Endodermal cell (in vitro differentiated cells): ENCODE measurements around the gene PRLH. TPM values are rescaled to one million over a fixed set of nuclear protein-coding genes. Genes with fewer than 3 reads are reported as not detected.

ENCODE experiments used
- DNase-seq: peaks from one replicate; pipeline ENCODE4 v3.0.0-alpha.2; 2017
- H3K27ac ChIP-seq: 2 replicates; pipeline ENCODE4 v1.5.1; 2013; ENCODE audit warnings: mild to moderate bottlenecking, low read depth, low read length, moderate library complexity
- H3K27me3 ChIP-seq: 2 replicates; pipeline ENCODE4 v1.6.1; 2013; ENCODE audit warnings: mild to moderate bottlenecking, low read length, moderate library complexity; ENCODE audit not compliant: insufficient read depth, control insufficient read depth, poor library complexity, severe bottlenecking
- H3K36me3 ChIP-seq: 2 replicates; pipeline ENCODE4 v1.7.0; 2013; ENCODE audit warnings: mild to moderate bottlenecking, low read length, moderate library complexity; ENCODE audit not compliant: control insufficient read depth, insufficient read depth
- H3K4me1 ChIP-seq: one replicate; pipeline ENCODE4 v1.7.0; 2013; ENCODE audit warnings: low read length; ENCODE audit not compliant: control insufficient read depth, insufficient read depth
- H3K4me3 ChIP-seq: 2 replicates; pipeline ENCODE4 v1.5.1; 2013; ENCODE audit warnings: mild to moderate bottlenecking, low read length, moderate library complexity
- H3K9ac ChIP-seq: 2 replicates; pipeline ENCODE4 v1.6.1; 2013; ENCODE audit warnings: mild to moderate bottlenecking, low read length, moderate library complexity; ENCODE audit not compliant: poor library complexity, severe bottlenecking; ENCODE audit errors: extremely low read depth
- H3K9me3 ChIP-seq: 2 replicates; pipeline ENCODE4 v1.6.1; 2013; ENCODE audit warnings: mild to moderate bottlenecking, low read length, moderate library complexity; ENCODE audit not compliant: control insufficient read depth
- H3K27ac Mint-ChIP-seq: 2 replicates; pipeline ENCODE4 v1.8.0; 2020; ENCODE audit warnings: mixed read lengths
- H3K27me3 Mint-ChIP-seq: 2 replicates; pipeline ENCODE4 v1.8.0; 2021; ENCODE audit warnings: mild to moderate bottlenecking, mixed read lengths; ENCODE audit not compliant: insufficient read depth
- H3K36me3 Mint-ChIP-seq: 2 replicates; pipeline ENCODE4 v1.8.0; 2020; ENCODE audit warnings: low read depth, mixed read lengths
- H3K4me1 Mint-ChIP-seq: 2 replicates; pipeline ENCODE4 v1.8.0; 2020; ENCODE audit warnings: mixed read lengths
- H3K4me3 Mint-ChIP-seq: 2 replicates; pipeline ENCODE4 v1.8.0; 2020; ENCODE audit warnings: mild to moderate bottlenecking, moderate library complexity, mixed read lengths
- H3K9me3 Mint-ChIP-seq: 2 replicates; pipeline ENCODE4 v1.8.0; 2020; ENCODE audit warnings: mild to moderate bottlenecking, mixed read lengths
- WGBS, 2 experiments: methylation state at CpG; one replicate each; pipeline versions ENCODE4 v1.1.5 to v1.1.7; 2013; ENCODE audit warnings: missing lambda C conversion rate in 2 of 2, mixed read lengths in 1 of 2; ENCODE audit not compliant: insufficient coverage in 1 of 2, insufficient read length in 1 of 2; 5-methylcytosine and 5-hydroxymethylcytosine counted together
- total RNA-seq, 2 donors: library from RNA; stranded (reverse); fragmentation: NEBNext Ultra II Directional in 1 of 2; extraction: Animal tissue kit (Norgen Biotek cat#: 25700) in 1 of 2; gene quantifications; 2 replicates in 1 of 2; 3 replicates in 1 of 2; pipeline ENCODE4 v1.2.1, GENCODE V29; 2021
- TF ChIP-seq, protein P1 (sequence below): fragments of 200-600 bp; sonication (generic); conservative IDR thresholded peaks from 2 replicates; pipeline ENCODE4 v1.5.0; 2021; ENCODE audit warnings: antibody characterized with exemption, mild to moderate bottlenecking

PRLH gene
- total RNA-seq, 2 donors from 2014 or later = not detected

- peaks cover 3% of the 10 kb centered on the region for H3K9me3 ChIP-seq
- no peaks in the 10 kb centered on the region for H3K27me3 ChIP-seq
- H3K9ac ChIP-seq = no peak overlapping the region
- TF ChIP-seq, protein P1, sequence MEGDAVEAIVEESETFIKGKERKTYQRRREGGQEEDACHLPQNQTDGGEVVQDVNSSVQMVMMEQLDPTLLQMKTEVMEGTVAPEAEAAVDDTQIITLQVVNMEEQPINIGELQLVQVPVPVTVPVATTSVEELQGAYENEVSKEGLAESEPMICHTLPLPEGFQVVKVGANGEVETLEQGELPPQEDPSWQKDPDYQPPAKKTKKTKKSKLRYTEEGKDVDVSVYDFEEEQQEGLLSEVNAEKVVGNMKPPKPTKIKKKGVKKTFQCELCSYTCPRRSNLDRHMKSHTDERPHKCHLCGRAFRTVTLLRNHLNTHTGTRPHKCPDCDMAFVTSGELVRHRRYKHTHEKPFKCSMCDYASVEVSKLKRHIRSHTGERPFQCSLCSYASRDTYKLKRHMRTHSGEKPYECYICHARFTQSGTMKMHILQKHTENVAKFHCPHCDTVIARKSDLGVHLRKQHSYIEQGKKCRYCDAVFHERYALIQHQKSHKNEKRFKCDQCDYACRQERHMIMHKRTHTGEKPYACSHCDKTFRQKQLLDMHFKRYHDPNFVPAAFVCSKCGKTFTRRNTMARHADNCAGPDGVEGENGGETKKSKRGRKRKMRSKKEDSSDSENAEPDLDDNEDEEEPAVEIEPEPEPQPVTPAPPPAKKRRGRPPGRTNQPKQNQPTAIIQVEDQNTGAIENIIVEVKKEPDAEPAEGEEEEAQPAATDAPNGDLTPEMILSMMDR = no peak
- H3K27ac Mint-ChIP-seq = peak overlapping the region; percentile 64
- 59 to 67% methylated on average over 1 to 4 of the region's 4 CpGs for WGBS, 2 experiments
- peaks cover 3% of the 10 kb centered on the region for H3K36me3 Mint-ChIP-seq
- H3K27me3 Mint-ChIP-seq = no peaks in the 10 kb centered on the region
- H3K4me1 ChIP-seq = peaks cover 20% of the 10 kb centered on the region
- peaks cover 52% of the 10 kb centered on the region for H3K4me1 Mint-ChIP-seq
- no peak overlapping the region for H3K27ac ChIP-seq
- no peak overlapping the region for H3K4me3 Mint-ChIP-seq
- no peak overlapping the region for H3K4me3 ChIP-seq
- peaks cover 2% of the 10 kb centered on the region for H3K9me3 Mint-ChIP-seq
- peaks cover 11% of the 10 kb centered on the region for H3K36me3 ChIP-seq
- DNase-seq = peak; percentile 60
Observed at GRCh38 chr2:237615631-237616249, 49.4 kb downstream of the PRLH start.

DNA sequence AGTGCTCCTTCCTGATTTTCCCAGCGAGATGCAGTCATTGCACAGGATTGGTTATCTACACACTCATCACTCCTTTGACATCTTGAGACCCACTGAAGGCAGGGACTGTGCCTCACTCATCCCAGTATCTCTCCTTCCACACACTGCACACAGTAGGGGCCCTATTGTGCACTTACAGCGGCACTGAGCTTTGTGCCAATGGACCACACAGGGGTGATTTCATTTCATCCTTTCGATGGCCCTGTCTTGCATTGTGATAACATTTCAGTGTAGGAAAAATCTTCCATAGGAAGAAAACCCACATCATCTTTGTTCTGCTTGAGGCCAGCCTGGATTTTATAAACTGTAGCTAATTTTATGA, 50.0 kb downstream of the PRLH start:
- WGBS, 2 experiments = 70 to 91% methylated on average over 1 to 3 of the region's 3 CpGs

More for the DNA sequence above, 50.0 kb downstream of the PRLH start:
- Histone ChIP-seq H3K9ac (no peak overlapping the region), H3K27ac (no peak overlapping the region), H3K4me1 (peaks cover 20% of the 10 kb centered on the region), H3K4me3 (no peak overlapping the region), H3K9me3 (peaks cover 4% of the 10 kb centered on the region), H3K36me3 (peaks cover 11% of the 10 kb centered on the region), H3K27me3 (no peaks in the 10 kb centered on the region)
- Mint-ChIP-seq H3K4me1 (peaks cover 51% of the 10 kb centered on the region), H3K27ac (no peak overlapping the region), H3K9me3 (peaks cover 2% of the 10 kb centered on the region), H3K27me3 (no peaks in the 10 kb centered on the region), H3K4me3 (no peak overlapping the region), H3K36me3 (peaks cover 4% of the 10 kb centered on the region)
- TF ChIP-seq, protein P1 = no peak
- DNase-seq = no peak

Other genes starting within 250 kb of the PRLH start
- gene COL6A3, start 152.4 kb upstream of the PRLH start, total RNA-seq = 1 to 10 TPM in 1 of 2 donors, under 1 TPM in 1; 0.40 to 1.2 TPM
- gene MLPH, start 79.3 kb upstream of the PRLH start, total RNA-seq = 1 to 10 TPM in 1 of 2 donors, under 1 TPM in 1; 0.75 to 1.0 TPM
- 100 to 1,000 TPM; 235 to 369 TPM for gene RAB17, start 24.2 kb downstream of the PRLH start, total RNA-seq
- 100 to 1,000 TPM; 102 to 132 TPM for gene LRRFIP1, start 61.0 kb downstream of the PRLH start, total RNA-seq
- gene RBM44, start 232.2 kb downstream of the PRLH start, total RNA-seq = 1 to 10 TPM in 1 of 2 donors, under 1 TPM in 1; 0.42 to 1.2 TPM